ENCODE results near the gene C10orf95. TPM values are rescaled to one million over a fixed set of nuclear protein-coding genes. Genes with fewer than 3 reads are reported as not detected.

Gene C10orf95
- total and polyA plus RNA-seq, 11 donors = 0.18 to 0.21 TPM; not detected in 9

DNA sequence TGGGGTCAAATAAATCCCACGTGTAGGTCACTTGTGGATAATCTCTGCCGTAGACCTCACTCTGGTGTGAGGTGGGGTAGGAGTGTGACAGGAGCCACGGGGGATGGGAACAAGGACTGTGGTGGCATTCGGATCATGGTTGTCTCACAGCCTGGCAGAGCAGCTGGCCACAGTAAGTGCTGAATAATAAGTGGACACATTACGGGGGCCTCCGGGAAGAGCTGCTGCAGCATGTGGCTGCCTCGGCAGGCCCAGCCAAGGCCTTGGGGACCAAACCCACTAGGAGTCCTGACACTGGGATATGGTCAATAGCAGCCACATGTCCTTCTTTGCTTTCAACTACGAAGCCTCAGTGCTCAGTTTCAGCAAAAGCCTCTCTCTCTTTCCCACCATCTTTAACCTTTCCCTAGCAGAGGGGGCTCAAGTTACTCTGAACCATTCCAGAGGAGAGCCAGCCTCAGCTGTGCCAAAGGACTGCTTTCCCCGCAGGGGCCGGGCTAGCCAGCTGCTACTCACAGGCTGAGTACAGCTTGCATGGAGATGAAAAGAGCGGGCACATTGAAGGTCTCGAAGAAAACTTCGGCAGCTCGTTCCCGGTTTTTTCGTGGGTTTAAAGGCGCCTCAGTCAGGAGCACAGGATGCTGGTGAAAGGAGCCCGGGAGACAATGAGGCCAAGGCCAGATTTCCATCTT is 33.9 kb upstream of the C10orf95 start:
- ATAC-seq (no peak), DNase-seq (peak in 2 of 5 donors; percentile 9 to 20)
- peaks cover 0 to 3% (median 0%) of the 10 kb centered on the region in 12 donors for H3K4me1 ChIP-seq
- no peak overlapping the region for H3K27ac ChIP-seq
- TF ChIP-seq, protein P1, sequence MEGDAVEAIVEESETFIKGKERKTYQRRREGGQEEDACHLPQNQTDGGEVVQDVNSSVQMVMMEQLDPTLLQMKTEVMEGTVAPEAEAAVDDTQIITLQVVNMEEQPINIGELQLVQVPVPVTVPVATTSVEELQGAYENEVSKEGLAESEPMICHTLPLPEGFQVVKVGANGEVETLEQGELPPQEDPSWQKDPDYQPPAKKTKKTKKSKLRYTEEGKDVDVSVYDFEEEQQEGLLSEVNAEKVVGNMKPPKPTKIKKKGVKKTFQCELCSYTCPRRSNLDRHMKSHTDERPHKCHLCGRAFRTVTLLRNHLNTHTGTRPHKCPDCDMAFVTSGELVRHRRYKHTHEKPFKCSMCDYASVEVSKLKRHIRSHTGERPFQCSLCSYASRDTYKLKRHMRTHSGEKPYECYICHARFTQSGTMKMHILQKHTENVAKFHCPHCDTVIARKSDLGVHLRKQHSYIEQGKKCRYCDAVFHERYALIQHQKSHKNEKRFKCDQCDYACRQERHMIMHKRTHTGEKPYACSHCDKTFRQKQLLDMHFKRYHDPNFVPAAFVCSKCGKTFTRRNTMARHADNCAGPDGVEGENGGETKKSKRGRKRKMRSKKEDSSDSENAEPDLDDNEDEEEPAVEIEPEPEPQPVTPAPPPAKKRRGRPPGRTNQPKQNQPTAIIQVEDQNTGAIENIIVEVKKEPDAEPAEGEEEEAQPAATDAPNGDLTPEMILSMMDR (IDR thresholded peaks at IDR 0.05) = no peak
- TF ChIP-seq POLR2A (IDR thresholded peaks at IDR 0.05) = no peak
- H3K4me3 ChIP-seq = no peak overlapping the region
- no peaks in the 10 kb centered on the region for H3K27me3 ChIP-seq
- WGBS, 4 donors = 87 to 92% (median 89%) methylated on average over 12 to 18 of the region's 18 CpGs
- H3K9me3 ChIP-seq = no peaks in the 10 kb centered on the region
- intact Hi-C loops (cut with DNase I) = no loop called here
- H3K36me3 ChIP-seq = peaks cover 5 to 100% (median 98%) of the 10 kb centered on the region in 9 donors

DNA sequence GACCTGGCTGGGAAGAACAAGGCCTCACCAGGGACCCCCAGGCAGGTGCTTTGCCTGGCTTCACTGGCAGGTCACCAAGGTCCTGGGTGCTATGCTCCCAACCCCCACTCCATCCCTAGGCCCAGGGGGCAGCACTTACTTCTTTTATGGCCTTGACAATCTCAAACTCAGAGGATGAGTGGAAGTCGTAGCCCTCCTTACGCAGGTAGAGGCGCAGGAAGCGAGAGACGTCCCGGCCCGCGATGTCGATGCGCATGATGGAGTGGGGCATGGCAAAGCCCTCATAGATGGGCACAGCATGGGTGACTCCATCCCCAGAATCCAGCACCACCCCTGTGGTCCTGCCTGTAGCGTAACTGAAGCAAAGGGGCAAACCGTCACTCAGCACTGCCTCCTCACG is 32.7 kb upstream of the C10orf95 start:
- Histone ChIP-seq H3K27me3 (no peaks in the 10 kb centered on the region), H3K9me3 (no peaks in the 10 kb centered on the region), H3K4me3 (no peak overlapping the region), H3K4me1 (peaks cover 0 to 16% (median 6%) of the 10 kb centered on the region in 12 donors), H3K36me3 (peaks cover 5 to 100% (median 97%) of the 10 kb centered on the region in 9 donors), H3K27ac (no peak overlapping the region)
- intact Hi-C loops (cut with DNase I) = no loop called here
- DNase-seq = peak in 2 of 5 donors; percentile 14 to 23
- ATAC-seq = no peak
- TF ChIP-seq POLR2A (IDR thresholded peaks at IDR 0.05) = no peak
- TF ChIP-seq, protein P1 (IDR thresholded peaks at IDR 0.05) = no peak
- WGBS, 4 donors = 93 to 96% (median 95%) methylated on average over 13 of the region's 13 CpGs

DNA sequence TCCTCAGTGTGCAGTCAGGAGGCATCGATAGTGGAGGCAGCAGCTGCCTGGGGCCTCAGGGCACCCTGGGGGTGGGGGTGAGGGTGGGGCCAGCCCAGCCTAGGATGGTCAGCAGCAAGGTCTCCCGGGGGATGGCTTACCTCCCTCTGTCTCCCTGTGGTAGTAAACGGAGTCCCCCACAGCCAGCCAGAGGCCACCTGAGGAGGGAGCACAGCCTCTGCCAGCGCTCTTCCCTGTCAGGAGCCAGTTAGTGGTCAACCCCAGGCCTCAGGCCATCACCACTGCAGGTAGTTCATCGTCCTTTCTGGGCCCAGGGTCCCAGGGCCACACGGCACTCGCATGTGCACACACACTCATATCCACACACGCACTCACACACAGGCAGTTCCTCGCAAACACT is 29.1 kb upstream of the C10orf95 start:
- Histone ChIP-seq H3K9me3 (no peaks in the 10 kb centered on the region), H3K4me1 (peaks cover 0 to 18% (median 6%) of the 10 kb centered on the region in 12 donors), H3K36me3 (peaks cover 4 to 76% (median 64%) of the 10 kb centered on the region in 9 donors), H3K27ac (peak overlapping the region in 4 of 12 donors; percentile 70 to 84 (median 77)), H3K27me3 (no peaks in the 10 kb centered on the region), H3K4me3 (no peak overlapping the region)
- WGBS, 4 donors = 82 to 91% (median 84%) methylated on average over 5 to 9 of the region's 9 CpGs
- DNase-seq (peak in 2 of 5 donors; percentile 20 to 21), ATAC-seq (no peak)
- no peak for TF ChIP-seq POLR2A (IDR thresholded peaks at IDR 0.05)
- TF ChIP-seq, protein P1 (IDR thresholded peaks at IDR 0.05) = no peak
- intact Hi-C loops (cut with DNase I) = no loop called here

DNA sequence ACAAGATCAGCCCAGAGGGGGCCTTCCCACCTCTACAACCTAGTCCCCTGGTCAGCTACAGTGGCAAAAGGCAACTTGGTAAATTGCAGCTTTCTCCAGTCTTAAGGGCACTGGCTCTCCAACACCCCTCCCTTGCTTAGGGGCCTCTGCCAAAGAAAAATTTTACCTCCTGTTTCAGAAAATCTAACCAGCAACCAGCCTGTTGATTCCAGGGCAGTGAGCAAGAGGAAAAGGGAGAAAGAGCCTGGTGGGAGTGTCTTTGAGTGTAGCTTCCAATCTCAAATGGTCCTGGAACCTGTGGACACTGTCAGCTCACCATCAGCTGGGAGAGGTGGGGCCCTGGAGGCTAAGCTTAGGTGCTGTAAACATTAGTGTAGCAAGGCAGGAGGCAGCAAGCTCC is 28.3 kb upstream of the C10orf95 start:
- Histone ChIP-seq H3K9me3 (no peaks in the 10 kb centered on the region), H3K4me1 (peaks cover 0 to 18% (median 6%) of the 10 kb centered on the region in 12 donors), H3K27ac (peak overlapping the region; percentile 37 to 88 (median 71)), H3K27me3 (no peaks in the 10 kb centered on the region), H3K36me3 (peaks cover 0 to 68% (median 56%) of the 10 kb centered on the region in 9 donors), H3K4me3 (no peak overlapping the region)
- intact Hi-C loops (cut with DNase I) = loop anchor here in 8 of 10 donors (1.0 to 10.0 kb wide), 9 partner anchors 57 to 252 kb away; partner anchors contain the start of genes FBXL15 (in 2 of the 8), NFKB2 (in 2 of the 8) and ELOVL3 (in 1 of the 8)
- no peak for ATAC-seq
- peak in 2 of 5 donors; percentile 9 to 19 for DNase-seq
- no peak for TF ChIP-seq POLR2A (IDR thresholded peaks at IDR 0.05)
- TF ChIP-seq, protein P1 (IDR thresholded peaks at IDR 0.05) = no peak

Data from heart left ventricle (tissue), 16 donors.